HEK293T (cell line): ENCODE results near the gene DPYSL4.

Source experiments
- BHLHE40 ChIP-seq: fragments of 450-650 bp; IDR thresholded peaks from 2 replicates; pipeline ENCODE4 v1.6.1; 2016; ENCODE audit warnings: mild to moderate bottlenecking, moderate library complexity, borderline replicate concordance
- FOXK2 ChIP-seq: fragments of 450-650 bp; IDR thresholded peaks from 2 replicates; pipeline ENCODE4 v1.6.1; 2016; ENCODE audit warnings: mild to moderate bottlenecking
- FOXM1 ChIP-seq: fragments of 450-650 bp; IDR thresholded peaks from 2 replicates; pipeline ENCODE4 v1.6.1; 2017; ENCODE audit warnings: mild to moderate bottlenecking, borderline replicate concordance
- HDGF ChIP-seq: fragments of 450-650 bp; IDR thresholded peaks from 2 replicates; pipeline ENCODE4 v1.6.1; 2017; ENCODE audit warnings: antibody characterized with exemption, borderline replicate concordance
- LEF1 ChIP-seq: fragments of 450-650 bp; IDR thresholded peaks from 2 replicates; pipeline ENCODE4 v1.6.1; 2017; ENCODE audit warnings: mild to moderate bottlenecking, borderline replicate concordance
- SUZ12 ChIP-seq: fragments of 450-650 bp; IDR thresholded peaks from 2 replicates; pipeline ENCODE4 v1.6.1; 2016; ENCODE audit warnings: mild to moderate bottlenecking
- TARDBP ChIP-seq: fragments of 450-650 bp; IDR thresholded peaks from 2 replicates; pipeline ENCODE4 v1.6.1; 2016
- ZNF384 ChIP-seq: fragments of 450-650 bp; IDR thresholded peaks from 2 replicates; pipeline ENCODE4 v1.6.1; 2016

GRCh38 chr10:132242103-132242840, 55.5 kb downstream of the DPYSL4 start:
- TF ChIP-seq LEF1 (no peak), HDGF (no peak), FOXK2 (no peak), BHLHE40 (no peak), SUZ12 (no peak), FOXM1 (no peak), ZNF384 (no peak), TARDBP (no peak)
